Neuronal stem cell (in vitro differentiated cells): Measurements from ENCODE around the gene SPNS2.

Source experiments
- DNase-seq: peaks from one replicate; pipeline ENCODE4 v3.0.0-alpha.2; 2013; ENCODE audit warnings: low spot score
- H2AFZ ChIP-seq: one replicate; pipeline ENCODE4 v1.6.1; 2013; ENCODE audit warnings: mild to moderate bottlenecking, low read length, inconsistent platforms
- H2AK5ac ChIP-seq: 2 replicates; pipeline ENCODE4 v1.6.1; 2013; ENCODE audit warnings: low read depth, mild to moderate bottlenecking, inconsistent platforms, low read length, moderate library complexity, mixed read lengths
- H2BK120ac ChIP-seq: 2 replicates; pipeline ENCODE4 v1.6.1; 2013; ENCODE audit warnings: low read depth, mild to moderate bottlenecking, inconsistent platforms, low read length, moderate library complexity, mixed read lengths
- H2BK12ac ChIP-seq: one replicate; pipeline ENCODE4 v1.6.1; 2013; ENCODE audit warnings: low read length, inconsistent platforms
- H2BK15ac ChIP-seq: 2 replicates; pipeline ENCODE4 v1.6.1; 2013; ENCODE audit warnings: mild to moderate bottlenecking, low read length, inconsistent platforms, mixed read lengths
- H2BK5ac ChIP-seq: one replicate; pipeline ENCODE4 v1.6.1; 2013; ENCODE audit warnings: inconsistent platforms, mild to moderate bottlenecking, low read length, moderate library complexity
- H3K14ac ChIP-seq: one replicate; pipeline ENCODE4 v1.6.1; 2013; ENCODE audit warnings: low read length, inconsistent platforms
- H3K18ac ChIP-seq: 2 replicates; pipeline ENCODE4 v1.6.1; 2013; ENCODE audit warnings: low read length, inconsistent platforms
- H3K23ac ChIP-seq: 2 replicates; pipeline ENCODE4 v1.6.1; 2013; ENCODE audit warnings: low read depth, mild to moderate bottlenecking, mixed read lengths, low read length, inconsistent platforms; ENCODE audit not compliant: poor library complexity
- H3K27ac ChIP-seq: replicated peaks from 3 replicates; pipeline ENCODE4 v1.5.1; 2013; ENCODE audit warnings: low read length, inconsistent platforms
- H3K27me3 ChIP-seq, 3 experiments: 2 replicates each; pipeline ENCODE4 v1.6.1; 2013; ENCODE audit warnings: low read length in 3 of 3, mild to moderate bottlenecking in 2 of 3, inconsistent platforms in 1 of 3, low read depth in 1 of 3, mixed read lengths in 1 of 3, moderate library complexity in 1 of 3; ENCODE audit not compliant: control insufficient read depth in 3 of 3, insufficient read depth in 3 of 3
- H3K36me3 ChIP-seq, 2 donors: replicated peaks in 1 of 2; 2 replicates each; pipeline ENCODE4 v1.6.1; 2013; ENCODE audit warnings: low read length in 2 of 2; ENCODE audit not compliant: control insufficient read depth in 2 of 2, insufficient read depth in 2 of 2
- H3K4ac ChIP-seq: 2 replicates; pipeline ENCODE4 v1.6.1; 2013; ENCODE audit warnings: inconsistent platforms, mild to moderate bottlenecking, low read length, moderate library complexity
- H3K4me1 ChIP-seq, 2 donors: 1 replicate in 1 of 2; 2 replicates in 1 of 2; pipeline ENCODE4 v1.6.1; 2013; ENCODE audit warnings: low read length in 2 of 2, low read depth in 1 of 2; ENCODE audit not compliant: control insufficient read depth in 2 of 2, insufficient read depth in 1 of 2
- H3K4me2 ChIP-seq: one replicate; pipeline ENCODE4 v1.6.1; 2013; ENCODE audit warnings: mild to moderate bottlenecking, low read length, inconsistent platforms; ENCODE audit not compliant: insufficient read depth, poor library complexity, severe bottlenecking
- H3K4me3 ChIP-seq, 2 donors: 2 replicates each; pipeline ENCODE4 v1.5.1; 2013; ENCODE audit warnings: low read length in 2 of 2, mild to moderate bottlenecking in 2 of 2, inconsistent platforms in 1 of 2, moderate library complexity in 1 of 2
- H3K79me1 ChIP-seq: one replicate; pipeline ENCODE4 v1.6.1; 2013; ENCODE audit warnings: low read depth, mild to moderate bottlenecking, inconsistent platforms, low read length, moderate library complexity
- H3K9ac ChIP-seq: one replicate; pipeline ENCODE4 v1.6.1; 2013; ENCODE audit warnings: mild to moderate bottlenecking, low read depth, low read length, inconsistent platforms; ENCODE audit not compliant: poor library complexity
- H3K9me3 ChIP-seq, 2 donors: replicated peaks in 1 of 2; 2 replicates each; pipeline versions ENCODE3 to v1.6.1; 2013; ENCODE audit warnings: low read length in 2 of 2, mild to moderate bottlenecking in 2 of 2, inconsistent platforms in 1 of 2, low read depth in 1 of 2, mixed read lengths in 1 of 2, moderate library complexity in 1 of 2; ENCODE audit not compliant: control insufficient read depth in 2 of 2, insufficient read depth in 1 of 2
- H4K8ac ChIP-seq: one replicate; pipeline ENCODE4 v1.6.1; 2013; ENCODE audit warnings: low read depth, mild to moderate bottlenecking, inconsistent platforms, low read length, moderate library complexity
- H4K91ac ChIP-seq: one replicate; pipeline ENCODE4 v1.6.1; 2013; ENCODE audit warnings: low read length, low read depth, mild to moderate bottlenecking, inconsistent platforms; ENCODE audit not compliant: poor library complexity
- WGBS, 2 donors: extraction: QIAGEN DNeasy Blood & Tissue Kit; methylation state at CpG; one replicate each; pipeline ENCODE4 v1.1.7; 2013; ENCODE audit warnings: missing lambda C conversion rate in 2 of 2, mixed read lengths in 1 of 2; ENCODE audit not compliant: insufficient read length in 2 of 2, insufficient replicate concordance in 1 of 2; ENCODE audit errors: extremely low coverage in 2 of 2; 5-methylcytosine and 5-hydroxymethylcytosine counted together

The SPNS2 gene

DNA sequence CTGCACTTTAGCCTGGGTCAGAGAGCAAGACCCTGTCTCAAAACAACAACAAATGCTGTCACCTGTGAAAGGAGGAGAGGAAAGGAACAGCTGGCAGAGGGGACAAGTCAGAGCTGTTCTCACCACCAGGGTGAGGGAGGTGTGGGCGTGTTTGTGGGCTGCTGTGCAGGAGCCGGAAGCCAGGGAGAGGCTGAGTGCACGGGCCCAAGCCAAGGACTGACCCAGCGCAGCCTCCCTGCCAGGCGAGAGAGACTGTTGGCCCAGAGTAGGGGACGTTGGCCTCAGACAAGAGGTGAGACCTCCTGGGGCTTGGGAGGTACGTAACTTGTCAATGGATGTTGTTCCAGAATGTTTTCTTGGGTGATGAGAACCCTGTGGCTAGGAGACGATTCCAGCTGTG is 10.7 kb downstream of the SPNS2 start:
- peaks cover 0 to 63% (median 0%) of the 10 kb centered on the region in 3 experiments for H3K27me3 ChIP-seq

DNA sequence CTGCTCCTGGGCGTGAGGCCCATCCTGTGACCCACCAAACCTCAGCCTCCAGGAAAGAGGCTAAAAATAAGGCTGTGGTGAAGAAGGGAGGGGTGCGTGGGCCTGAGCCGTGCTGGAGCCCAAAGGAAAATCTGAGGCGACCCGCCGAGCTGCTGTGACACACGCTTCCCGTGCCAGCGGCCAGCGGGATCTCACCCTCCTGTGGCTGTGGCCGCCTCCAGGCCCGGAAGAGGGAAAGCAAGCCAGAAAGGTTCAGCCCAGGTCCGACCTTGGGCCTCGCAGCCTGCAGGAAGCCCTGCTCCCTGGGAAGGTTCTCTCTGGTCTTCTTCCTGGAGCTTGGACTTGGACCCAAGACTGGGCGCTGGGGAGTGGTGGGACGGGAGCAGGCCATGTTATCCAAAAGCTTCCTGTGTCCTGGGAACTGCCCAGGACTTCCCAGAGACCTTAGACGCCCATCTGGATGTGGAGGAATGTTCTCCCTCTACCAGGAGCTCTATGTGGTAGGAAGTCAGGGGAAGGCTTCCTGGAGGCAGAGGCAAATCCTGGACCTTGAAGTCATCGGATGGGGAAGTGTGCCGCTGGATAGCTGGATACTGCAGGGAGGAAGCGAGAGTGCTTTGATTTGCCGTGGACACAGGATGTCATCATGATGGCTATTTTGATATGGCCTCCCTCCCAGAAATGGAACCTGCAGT is 11.4 kb downstream of the SPNS2 start:
- no CpG with 5 or more reads among the region's 21 CpGs for WGBS, 2 donors

More for the DNA sequence above, 10.7 kb downstream of the SPNS2 start:
- no peak overlapping the region for H4K8ac ChIP-seq
- H3K4me1 ChIP-seq = peaks cover 2 to 6% of the 10 kb centered on the region in 2 donors
- no peak overlapping the region for H2BK12ac ChIP-seq
- no peak overlapping the region for H3K4ac ChIP-seq
- peak overlapping the region; percentile 91 for H2AK5ac ChIP-seq
- H3K18ac ChIP-seq = no peak overlapping the region
- H2BK120ac ChIP-seq = peak overlapping the region; percentile 40
- no peak overlapping the region for H3K9ac ChIP-seq
- H3K36me3 ChIP-seq = no peaks in the 10 kb centered on the region
- H4K91ac ChIP-seq = no peak overlapping the region
- H3K27ac ChIP-seq = no peak overlapping the region
- no peak overlapping the region for H3K14ac ChIP-seq
- H3K4me3 ChIP-seq = no peak overlapping the region
- H2AFZ ChIP-seq = no peak overlapping the region
- no peak overlapping the region for H3K23ac ChIP-seq
- H3K79me1 ChIP-seq = no peaks in the 10 kb centered on the region
- WGBS, 2 donors = no CpG with 5 or more reads among the region's 8 CpGs
- H2BK5ac ChIP-seq = no peak overlapping the region
- no peak overlapping the region for H3K4me2 ChIP-seq
- H2BK15ac ChIP-seq = peak overlapping the region; percentile 33
- no peaks in the 10 kb centered on the region for H3K9me3 ChIP-seq
- no peak for DNase-seq

DNA sequence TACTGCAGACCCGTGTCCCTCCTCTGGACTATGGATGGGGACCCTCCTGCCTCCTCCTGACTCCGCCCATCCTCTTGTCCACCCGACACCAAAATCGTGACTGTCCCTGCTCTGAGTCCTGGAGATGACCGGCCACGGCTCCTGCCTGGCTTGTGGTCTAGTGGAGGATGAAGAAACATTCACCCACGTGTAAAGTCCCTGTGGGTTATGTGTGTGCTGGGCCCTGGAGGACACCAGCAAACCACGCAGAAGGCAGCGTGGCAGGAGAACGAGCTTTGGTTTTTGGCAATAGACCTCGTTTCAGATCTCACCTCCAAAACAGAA is 11.9 kb downstream of the SPNS2 start:
- Histone ChIP-seq H3K9me3 (no peaks in the 10 kb centered on the region), H3K4me2 (no peak overlapping the region), H3K36me3 (no peaks in the 10 kb centered on the region), H3K4me1 (peaks cover 14 to 17% of the 10 kb centered on the region in 2 donors), H3K4me3 (no peak overlapping the region), H4K8ac (no peak overlapping the region), H3K9ac (no peak overlapping the region), H2AFZ (no peak overlapping the region), H3K18ac (peak overlapping the region; percentile 78), H3K27ac (no peak overlapping the region), H3K4ac (no peak overlapping the region), H2BK120ac (no peak overlapping the region), H3K27me3 (peaks cover 0 to 51% (median 0%) of the 10 kb centered on the region in 3 experiments), H2BK5ac (peak overlapping the region; percentile 30), H4K91ac (no peak overlapping the region), H3K79me1 (no peaks in the 10 kb centered on the region), H2AK5ac (no peak overlapping the region), H2BK15ac (no peak overlapping the region), H3K23ac (peak overlapping the region; percentile 78), H3K14ac (no peak overlapping the region), H2BK12ac (no peak overlapping the region)
- DNase-seq = no peak
- no CpG with 5 or more reads among the region's 11 CpGs for WGBS, 2 donors

More for the DNA sequence above, 11.4 kb downstream of the SPNS2 start:
- Histone ChIP-seq H3K4ac (no peak overlapping the region), H2AK5ac (peak overlapping the region; percentile 91), H3K18ac (peak overlapping the region; percentile 78), H3K27ac (no peak overlapping the region), H2BK12ac (no peak overlapping the region), H2AFZ (no peak overlapping the region), H2BK5ac (peak overlapping the region; percentile 30), H2BK120ac (peak overlapping the region; percentile 40), H3K14ac (no peak overlapping the region), H3K27me3 (peaks cover 0 to 57% (median 0%) of the 10 kb centered on the region in 3 experiments), H4K8ac (no peak overlapping the region), H3K4me3 (no peak overlapping the region), H3K36me3 (no peaks in the 10 kb centered on the region), H3K9ac (no peak overlapping the region), H3K9me3 (no peaks in the 10 kb centered on the region), H3K23ac (peak overlapping the region; percentile 78), H3K4me1 (peaks cover 9 to 12% of the 10 kb centered on the region in 2 donors), H3K4me2 (no peak overlapping the region), H4K91ac (no peak overlapping the region), H3K79me1 (no peaks in the 10 kb centered on the region), H2BK15ac (peak overlapping the region; percentile 33)
- DNase-seq = no peak

DNA sequence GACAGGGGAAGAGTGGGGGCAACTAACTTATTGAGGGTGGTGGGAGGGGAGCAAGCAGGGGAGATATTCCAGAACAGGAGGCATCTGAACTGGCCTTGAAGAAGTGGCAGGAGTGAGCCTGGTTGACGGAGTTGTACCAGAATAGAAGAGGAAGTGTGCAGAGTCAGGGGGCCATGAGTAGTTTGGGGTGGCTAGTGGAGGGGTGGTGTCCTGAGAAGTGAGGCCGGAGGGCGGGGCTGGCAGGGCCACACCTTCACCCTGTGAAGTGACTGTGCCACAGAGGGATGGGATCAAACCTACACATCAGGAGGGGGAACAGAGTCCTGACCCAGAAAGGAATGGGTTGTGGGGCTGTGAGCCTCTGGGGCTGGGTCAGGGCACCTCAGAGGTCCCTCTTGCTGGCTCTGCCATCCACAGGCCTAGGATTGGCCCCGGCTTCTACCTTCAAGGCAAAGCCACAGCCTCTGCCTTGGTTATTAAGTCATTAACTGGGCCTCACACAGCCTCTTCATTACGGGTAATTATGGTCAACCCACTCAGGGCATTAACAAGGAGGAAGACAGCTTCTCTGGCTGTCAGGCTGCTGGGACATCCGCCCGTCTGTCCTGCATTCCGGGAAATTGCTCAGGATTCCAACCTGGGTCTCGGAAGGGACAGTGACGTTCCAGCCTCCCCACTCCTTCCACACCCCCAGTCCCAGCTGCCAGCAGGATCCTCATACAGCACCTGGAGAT is 12.7 kb downstream of the SPNS2 start:
- Histone ChIP-seq H2AFZ (no peak overlapping the region), H3K27ac (no peak overlapping the region), H2BK5ac (no peak overlapping the region), H2BK120ac (no peak overlapping the region), H3K4me2 (no peak overlapping the region), H3K4ac (no peak overlapping the region), H3K9me3 (no peaks in the 10 kb centered on the region), H3K79me1 (no peaks in the 10 kb centered on the region), H3K18ac (no peak overlapping the region), H3K36me3 (no peaks in the 10 kb centered on the region), H4K8ac (no peak overlapping the region), H2BK15ac (no peak overlapping the region), H2BK12ac (no peak overlapping the region), H2AK5ac (peak overlapping the region; percentile 32), H3K4me3 (no peak overlapping the region), H3K27me3 (peaks cover 0 to 44% (median 0%) of the 10 kb centered on the region in 3 experiments), H3K14ac (no peak overlapping the region), H3K4me1 (peaks cover 15 to 17% of the 10 kb centered on the region in 2 donors), H3K9ac (no peak overlapping the region), H4K91ac (no peak overlapping the region), H3K23ac (no peak overlapping the region)
- no CpG with 5 or more reads among the region's 10 CpGs for WGBS, 2 donors
- DNase-seq = no peak
